ENCODE measurements around the gene REEP1.
A peak's percentile ranks its signal among the peaks of the same experiment; 100 is the strongest.

Gene REEP1

GRCh38 chr2:86338778-86339295, 1.4 kb upstream of the REEP1 start:
- no peak overlapping the region for H3K4me3 ChIP-seq (ENCODE audit: low read depth, low read length)
- H3K9me3 ChIP-seq (ENCODE audit: control insufficient read depth, insufficient read depth, low read depth, low read length), result no peaks in the 10 kb centered on the region
- TF ChIP-seq ZNF174 (tag by site-specific recombination; IDR thresholded peaks at IDR 0.05) (no peak), HOXD13 (CRISPR knock-in tag; IDR thresholded peaks at IDR 0.05; ENCODE audit: borderline replicate concordance) (no peak), ZNF530 (tag by site-specific recombination; IDR thresholded peaks at IDR 0.05; ENCODE audit: low read depth) (no peak), ZNF76 (tag by site-specific recombination; IDR thresholded peaks at IDR 0.05; ENCODE audit: borderline replicate concordance, low read depth) (no peak)
- no peak overlapping the region for H3K27ac ChIP-seq (ENCODE audit: extremely low read depth, low read depth, low read length)
- peaks cover 7% of the 10 kb centered on the region for H3K4me1 ChIP-seq (ENCODE audit: control insufficient read depth, insufficient read depth, low read length)
- CTCF ChIA-PET, result no interaction called here
- POLR2A ChIA-PET, result no interaction called here
- H3K36me3 ChIP-seq (ENCODE audit: control insufficient read depth in 2 of 2, insufficient read depth in 1 of 2, low read length in 2 of 2), result no peaks in the 10 kb centered on the region

DNA sequence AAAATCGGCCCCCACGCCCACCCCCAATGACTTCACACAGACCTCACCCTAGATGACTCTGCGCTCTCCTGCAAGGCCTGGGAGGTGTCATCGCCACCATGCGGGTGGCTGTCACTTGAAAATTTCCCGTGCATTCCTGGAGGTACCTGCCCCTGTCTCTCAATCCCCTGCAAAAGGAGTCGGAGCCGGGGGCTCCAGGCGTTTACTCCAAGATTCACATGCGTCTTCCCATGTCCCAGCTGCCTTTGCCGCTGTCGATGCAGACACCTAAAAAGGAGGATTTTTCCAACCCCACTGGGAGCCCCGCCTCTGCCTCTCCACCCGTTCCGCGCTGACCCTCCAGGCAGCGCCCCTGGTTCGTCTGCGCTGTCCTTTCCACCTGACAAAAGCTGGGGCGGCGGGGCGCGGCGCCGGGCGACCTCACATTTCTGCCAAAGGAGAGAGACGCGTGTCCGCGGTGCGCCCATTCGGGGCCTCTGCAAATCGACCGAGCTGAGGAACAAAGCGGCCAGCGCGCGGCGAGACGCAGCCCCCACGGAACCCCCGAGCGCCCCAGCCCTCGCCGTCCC, 667 bp downstream of the REEP1 start:
- no peak overlapping the region; the same call in 1 of the 2 replicates for H3K27ac ChIP-seq (ENCODE audit: extremely low read depth, low read depth, low read length)
- ChIA-PET CTCF (interaction anchor here (0.6 to 3.2 kb wide), 4 partner anchors 31 to 116 kb away, joined by 3 to 15 read pairs (median 4); no protein-coding TSS in a partner anchor), POLR2A (interaction anchor here (0.5 kb wide), 1 partner anchor 222 kb away, joined by 3 read pairs; no protein-coding TSS in a partner anchor)
- H3K4me3 ChIP-seq (ENCODE audit: low read depth, low read length), result peak overlapping the region; percentile 55
- H3K4me1 ChIP-seq (ENCODE audit: control insufficient read depth, insufficient read depth, low read length), result peaks cover 7% of the 10 kb centered on the region
- H3K9me3 ChIP-seq (ENCODE audit: control insufficient read depth, insufficient read depth, low read depth, low read length), result no peaks in the 10 kb centered on the region
- H3K36me3 ChIP-seq (ENCODE audit: control insufficient read depth in 2 of 2, insufficient read depth in 1 of 2, low read length in 2 of 2), result no peaks in the 10 kb centered on the region
- no peak for TF ChIP-seq ZNF157 (tag by site-specific recombination; IDR thresholded peaks at IDR 0.05)
- TF ChIP-seq ZIC2 (tag by site-specific recombination; IDR thresholded peaks at IDR 0.05), result 0 out of 2 replicates have a peak, but pooled peaks have one; percentile 11
- 0 out of 2 replicates have a peak, but pooled peaks have one; percentile 31 for TF ChIP-seq HOXC10 (CRISPR knock-in tag; IDR thresholded peaks at IDR 0.05)
- no peak for TF ChIP-seq HIC1 (tag by site-specific recombination; IDR thresholded peaks at IDR 0.05)
- TF ChIP-seq KLF17 (tag by site-specific recombination; IDR thresholded peaks at IDR 0.05), result 0 out of 2 replicates have a peak, but pooled peaks have one; percentile 3
- TF ChIP-seq PRDM1 (tag by site-specific recombination; IDR thresholded peaks at IDR 0.05), result no peak
- TF ChIP-seq ZBTB20 (tag by site-specific recombination; IDR thresholded peaks at IDR 0.05), result peak; percentile 44; the same call in 1 of the 2 replicates
- no peak for TF ChIP-seq ZNF324 (tag by site-specific recombination; IDR thresholded peaks at IDR 0.05)
- TF ChIP-seq, protein P1, sequence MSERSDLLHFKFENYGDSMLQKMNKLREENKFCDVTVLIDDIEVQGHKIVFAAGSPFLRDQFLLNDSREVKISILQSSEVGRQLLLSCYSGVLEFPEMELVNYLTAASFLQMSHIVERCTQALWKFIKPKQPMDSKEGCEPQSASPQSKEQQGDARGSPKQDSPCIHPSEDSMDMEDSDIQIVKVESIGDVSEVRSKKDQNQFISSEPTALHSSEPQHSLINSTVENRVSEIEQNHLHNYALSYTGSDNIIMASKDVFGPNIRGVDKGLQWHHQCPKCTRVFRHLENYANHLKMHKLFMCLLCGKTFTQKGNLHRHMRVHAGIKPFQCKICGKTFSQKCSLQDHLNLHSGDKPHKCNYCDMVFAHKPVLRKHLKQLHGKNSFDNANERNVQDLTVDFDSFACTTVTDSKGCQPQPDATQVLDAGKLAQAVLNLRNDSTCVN (tag by site-specific recombination; optimal IDR thresholded peaks at IDR 0.05), result peak; percentile 44
- TF ChIP-seq, protein P2, sequence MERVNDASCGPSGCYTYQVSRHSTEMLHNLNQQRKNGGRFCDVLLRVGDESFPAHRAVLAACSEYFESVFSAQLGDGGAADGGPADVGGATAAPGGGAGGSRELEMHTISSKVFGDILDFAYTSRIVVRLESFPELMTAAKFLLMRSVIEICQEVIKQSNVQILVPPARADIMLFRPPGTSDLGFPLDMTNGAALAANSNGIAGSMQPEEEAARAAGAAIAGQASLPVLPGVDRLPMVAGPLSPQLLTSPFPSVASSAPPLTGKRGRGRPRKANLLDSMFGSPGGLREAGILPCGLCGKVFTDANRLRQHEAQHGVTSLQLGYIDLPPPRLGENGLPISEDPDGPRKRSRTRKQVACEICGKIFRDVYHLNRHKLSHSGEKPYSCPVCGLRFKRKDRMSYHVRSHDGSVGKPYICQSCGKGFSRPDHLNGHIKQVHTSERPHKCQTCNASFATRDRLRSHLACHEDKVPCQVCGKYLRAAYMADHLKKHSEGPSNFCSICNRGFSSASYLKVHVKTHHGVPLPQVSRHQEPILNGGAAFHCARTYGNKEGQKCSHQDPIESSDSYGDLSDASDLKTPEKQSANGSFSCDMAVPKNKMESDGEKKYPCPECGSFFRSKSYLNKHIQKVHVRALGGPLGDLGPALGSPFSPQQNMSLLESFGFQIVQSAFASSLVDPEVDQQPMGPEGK (tag by site-specific recombination; IDR thresholded peaks at IDR 0.05), result peak; percentile 25; the same call in 1 of the 2 replicates
- TF ChIP-seq ZBTB8A (tag by site-specific recombination; IDR thresholded peaks at IDR 0.05), result peak; percentile 57; the same call in 1 of the 2 replicates
- TF ChIP-seq ZNF112 (tag by site-specific recombination; IDR thresholded peaks at IDR 0.05), result no peak
- TF ChIP-seq ZBTB17 (tag by site-specific recombination; IDR thresholded peaks at IDR 0.05), result peak; percentile 90
- peak; percentile 83 for TF ChIP-seq ZFHX2 (tag by site-specific recombination; conservative IDR thresholded peaks at IDR 0.05)
- TF ChIP-seq ZNF335 (tag by site-specific recombination; conservative IDR thresholded peaks at IDR 0.05), result peak; percentile 79
- TF ChIP-seq GLIS2 (tag by site-specific recombination; IDR thresholded peaks at IDR 0.05), result peak; percentile 57
- TF ChIP-seq EGR2 (tag by site-specific recombination; IDR thresholded peaks at IDR 0.05; ENCODE audit: low read depth), result peak; percentile 1; the same call in 1 of the 2 replicates
- TF ChIP-seq KLF9 (tag by site-specific recombination; IDR thresholded peaks at IDR 0.05; ENCODE audit: low read depth), result peak; percentile 42; the same call in 1 of the 2 replicates
- no peak for TF ChIP-seq ZNF148 (tag by site-specific recombination; IDR thresholded peaks at IDR 0.05; ENCODE audit: borderline replicate concordance)
- TF ChIP-seq GLIS1 (tag by site-specific recombination; IDR thresholded peaks at IDR 0.05), result peak; percentile 76

Data from HEK293 (cell line).